B cell (primary cell): ENCODE measurements around the gene CREBBP. TPM values are rescaled to one million over a fixed set of nuclear protein-coding genes. Genes with fewer than 3 reads are reported as not detected.

Experiments
- ATAC-seq: fragments of 200-7000 bp; cut with Tn5 transposase; one replicate; pipeline ENCODE4 v1.10.0; 2021; ENCODE audit warnings: low read depth, mild to moderate bottlenecking, moderate number of reproducible peaks, moderate library complexity
- CTCF ChIA-PET: fragments of 350-600 bp; sonication (Branson Sonifier 250); formaldehyde crosslinking; loops from one replicate; lab custom pipeline; 2021; ENCODE audit warnings: antibody characterized with exemption, inconsistent platforms; lab: Charles Lee
- POLR2A ChIA-PET: fragments of 350-600 bp; sonication (Branson Sonifier 250); formaldehyde crosslinking; loops from one replicate; lab custom pipeline; 2021; ENCODE audit warnings: antibody characterized with exemption; lab: Charles Lee
- DNase-seq: peaks from one replicate; pipeline ENCODE4 v3.0.0; 2013
- H2AFZ ChIP-seq: 2 replicates; pipeline ENCODE4 v1.6.1; 2012; ENCODE audit warnings: mild to moderate bottlenecking, low read depth, low read length; ENCODE audit not compliant: insufficient read depth, poor library complexity, severe bottlenecking
- H3K27ac ChIP-seq, 2 donors: 1 replicate in 1 of 2; 2 replicates in 1 of 2; pipeline ENCODE4 v1.5.1; 2012 to 2013; ENCODE audit warnings: low read length in 2 of 2, mild to moderate bottlenecking in 2 of 2, moderate library complexity in 1 of 2
- H3K27me3 ChIP-seq, 4 experiments: fragments of 200-600 bp in 1 of 4; sonication (generic) in 1 of 4; replicated peaks in 1 of 4; 1 replicate in 2 of 4; 2 replicates in 2 of 4; pipeline versions ENCODE4 v1.6.1 to v1.7.0; 2013 to 2016; ENCODE audit warnings: low read length in 3 of 4, mild to moderate bottlenecking in 2 of 4, mixed read lengths in 1 of 4, moderate library complexity in 1 of 4; ENCODE audit not compliant: insufficient read depth in 4 of 4, control insufficient read depth in 3 of 4; ENCODE audit errors: control extremely low read depth in 1 of 4
- H3K36me3 ChIP-seq, 2 experiments: replicated peaks in 1 of 2; 1 replicate in 1 of 2; 2 replicates in 1 of 2; pipeline versions ENCODE4 v1.6.1 to v1.7.1; 2013; ENCODE audit warnings: low read length in 1 of 2; ENCODE audit not compliant: insufficient read depth in 2 of 2, control insufficient read depth in 1 of 2; ENCODE audit errors: control extremely low read depth in 1 of 2, extremely low read depth in 1 of 2
- H3K4me1 ChIP-seq, 2 donors: fragments of 200-600 bp in 1 of 2; sonication (generic) in 1 of 2; 1 replicate in 1 of 2; 2 replicates in 1 of 2; pipeline versions ENCODE4 v1.5.1 to v1.6.1; 2013 to 2017; ENCODE audit warnings: low read length in 2 of 2; ENCODE audit not compliant: control insufficient read depth in 2 of 2, insufficient read depth in 2 of 2
- H3K4me2 ChIP-seq: replicated peaks from 2 replicates; pipeline ENCODE3; 2012; ENCODE audit warnings: mild to moderate bottlenecking, low read depth, low read length; ENCODE audit not compliant: poor library complexity, severe bottlenecking
- H3K4me3 ChIP-seq, 5 experiments: fragments of 200-600 bp in 1 of 5; sonication (generic) in 1 of 5; 1 replicate in 3 of 5; 2 replicates in 2 of 5; pipeline versions ENCODE4 v1.5.1 to v1.7.0; 2011 to 2016; ENCODE audit warnings: low read length in 4 of 5, mild to moderate bottlenecking in 4 of 5, low read depth in 2 of 5, control low read depth in 1 of 5, moderate library complexity in 1 of 5; ENCODE audit not compliant: insufficient read depth in 1 of 5; ENCODE audit errors: control extremely low read depth in 1 of 5, extremely low read depth in 1 of 5
- H3K79me2 ChIP-seq: fragments of 200-600 bp; sonication (generic); one replicate; pipeline ENCODE4 v1.6.0; 2016; ENCODE audit warnings: low read length; ENCODE audit not compliant: control insufficient read depth, insufficient read depth
- H3K9ac ChIP-seq: fragments of 200-600 bp; sonication (generic); 2 replicates; pipeline ENCODE4 v1.6.1; 2017; ENCODE audit warnings: mild to moderate bottlenecking, low read length, moderate library complexity
- H3K9me3 ChIP-seq, 3 donors: one replicate each; pipeline versions ENCODE4 v1.6.1 to v1.7.1; 2013; ENCODE audit warnings: low read length in 2 of 3; ENCODE audit not compliant: control insufficient read depth in 2 of 3, insufficient read depth in 1 of 3; ENCODE audit errors: control extremely low read depth in 1 of 3
- H4K20me1 ChIP-seq: 2 replicates; pipeline ENCODE4 v1.6.0; 2012; ENCODE audit warnings: mild to moderate bottlenecking, low read length; ENCODE audit not compliant: insufficient read depth, control insufficient read depth, poor library complexity, severe bottlenecking
- H3K27ac Mint-ChIP-seq: one replicate; pipeline ENCODE4 v1.8.0; 2021; ENCODE audit warnings: mixed read lengths
- H3K27me3 Mint-ChIP-seq: one replicate; pipeline ENCODE4 v1.8.0; 2021; ENCODE audit warnings: mixed read lengths
- H3K4me1 Mint-ChIP-seq: one replicate; pipeline ENCODE4 v1.8.0; 2021; ENCODE audit warnings: mixed read lengths
- H3K4me3 Mint-ChIP-seq: one replicate; pipeline ENCODE4 v1.8.0; 2021; ENCODE audit warnings: mixed read lengths
- H3K9me3 Mint-ChIP-seq: one replicate; pipeline ENCODE4 v1.8.0; 2022; ENCODE audit warnings: mixed read lengths; ENCODE audit not compliant: insufficient read depth
- EZH2 ChIP-seq: IDR thresholded peaks from 2 replicates; pipeline ENCODE4 v1.6.1; 2012; ENCODE audit warnings: borderline replicate concordance, low read depth, mild to moderate bottlenecking, moderate library complexity, low read length; ENCODE audit not compliant: insufficient read depth, poor library complexity, severe bottlenecking
- WGBS: methylation state at CpG from one replicate; pipeline ENCODE4 v1.1.5; 2013; ENCODE audit warnings: missing lambda C conversion rate; ENCODE audit not compliant: insufficient coverage; 5-methylcytosine and 5-hydroxymethylcytosine counted together
- intact Hi-C: fragments of 100-400 bp; cut with micrococcal nuclease; formaldehyde crosslinking; loops from one replicate; pipeline ENCODE4 v1.10.0; 2022
- polyA plus RNA-seq: library from polyadenylated mRNA; depleted of rRNA; stranded (reverse); fragments of >200 nt; gene quantifications from 2 replicates; pipeline ENCODE4 v1.2.3, GENCODE V29; 2012
- total RNA-seq, 2 donors: library from RNA; stranded (reverse); fragments of 120-200 nt in 1 of 2; gene quantifications; 1 replicate in 1 of 2; 2 replicates in 1 of 2; pipeline versions ENCODE4 v1.2.3 to v1.2.4, GENCODE V29; 2013 to 2022
- TF ChIP-seq, protein P1 (sequence below): fragments of 200-600 bp; IDR thresholded peaks from one replicate; pipeline ENCODE4 v1.8.0; 2022; ENCODE audit warnings: antibody characterized with exemption, mild to moderate bottlenecking

The CREBBP gene
- total and polyA plus RNA-seq, 2 donors (not counting 1 experiment from before 2014, with no cell fraction given), result 27.6 to 206 TPM

GRCh38 chr16:3756113-3756512 lies 124.4 kb downstream of the CREBBP start:
- H3K9me3 Mint-ChIP-seq, result no peaks in the 10 kb centered on the region
- WGBS, result 98% methylated on average over 8 of the region's 9 CpGs
- Histone ChIP-seq H3K79me2 (peaks cover 40% of the 10 kb centered on the region), H4K20me1 (peaks cover 63% of the 10 kb centered on the region), H3K9ac (no peak overlapping the region), H3K4me2 (no peak overlapping the region), H3K9me3 (no peaks in the 10 kb centered on the region), H3K4me1 (no peaks in the 10 kb centered on the region), H3K36me3 (peaks cover 4 to 90% of the 10 kb centered on the region in 2 experiments), H3K27ac (no peak overlapping the region), H3K4me3 (no peak overlapping the region), H2AFZ (no peak overlapping the region), H3K27me3 (no peaks in the 10 kb centered on the region)
- DNase-seq, result no peak
- ChIA-PET CTCF (no interaction called here), POLR2A (no interaction called here)
- H3K4me3 Mint-ChIP-seq, result no peak overlapping the region
- H3K27me3 Mint-ChIP-seq, result no peaks in the 10 kb centered on the region
- no peaks in the 10 kb centered on the region for H3K4me1 Mint-ChIP-seq
- H3K27ac Mint-ChIP-seq, result no peak overlapping the region
- TF ChIP-seq, protein P1, sequence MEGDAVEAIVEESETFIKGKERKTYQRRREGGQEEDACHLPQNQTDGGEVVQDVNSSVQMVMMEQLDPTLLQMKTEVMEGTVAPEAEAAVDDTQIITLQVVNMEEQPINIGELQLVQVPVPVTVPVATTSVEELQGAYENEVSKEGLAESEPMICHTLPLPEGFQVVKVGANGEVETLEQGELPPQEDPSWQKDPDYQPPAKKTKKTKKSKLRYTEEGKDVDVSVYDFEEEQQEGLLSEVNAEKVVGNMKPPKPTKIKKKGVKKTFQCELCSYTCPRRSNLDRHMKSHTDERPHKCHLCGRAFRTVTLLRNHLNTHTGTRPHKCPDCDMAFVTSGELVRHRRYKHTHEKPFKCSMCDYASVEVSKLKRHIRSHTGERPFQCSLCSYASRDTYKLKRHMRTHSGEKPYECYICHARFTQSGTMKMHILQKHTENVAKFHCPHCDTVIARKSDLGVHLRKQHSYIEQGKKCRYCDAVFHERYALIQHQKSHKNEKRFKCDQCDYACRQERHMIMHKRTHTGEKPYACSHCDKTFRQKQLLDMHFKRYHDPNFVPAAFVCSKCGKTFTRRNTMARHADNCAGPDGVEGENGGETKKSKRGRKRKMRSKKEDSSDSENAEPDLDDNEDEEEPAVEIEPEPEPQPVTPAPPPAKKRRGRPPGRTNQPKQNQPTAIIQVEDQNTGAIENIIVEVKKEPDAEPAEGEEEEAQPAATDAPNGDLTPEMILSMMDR, result no peak
- TF ChIP-seq EZH2, result no peak
- intact Hi-C loops, result no loop called here
- no peak for ATAC-seq

DNA sequence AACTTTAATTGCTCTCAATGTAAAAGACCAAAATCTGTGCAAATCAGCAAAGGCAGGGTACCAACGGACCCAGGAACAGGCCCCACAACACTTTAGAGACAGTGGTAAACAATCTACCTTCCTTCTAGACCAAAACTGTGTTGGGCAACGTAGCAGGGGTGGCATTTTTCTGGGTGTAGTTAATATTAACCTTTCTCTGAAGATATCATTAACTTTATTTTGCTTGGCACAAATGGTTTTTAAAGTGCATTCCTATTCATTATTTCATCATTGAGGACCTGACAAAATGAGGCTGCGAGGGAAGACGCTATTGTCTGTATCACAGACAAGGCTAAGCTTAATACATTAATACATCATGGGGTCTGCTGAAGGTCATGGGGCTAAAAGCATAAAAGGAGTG lies 125.3 kb downstream of the CREBBP start:
- Histone ChIP-seq H3K4me3 (no peak overlapping the region), H3K9ac (no peak overlapping the region), H3K9me3 (no peaks in the 10 kb centered on the region), H3K4me2 (no peak overlapping the region), H4K20me1 (peaks cover 63% of the 10 kb centered on the region), H2AFZ (no peak overlapping the region), H3K27me3 (no peaks in the 10 kb centered on the region), H3K4me1 (no peaks in the 10 kb centered on the region), H3K36me3 (peaks cover 4 to 90% of the 10 kb centered on the region in 2 experiments), H3K27ac (no peak overlapping the region), H3K79me2 (peaks cover 41% of the 10 kb centered on the region)
- Mint-ChIP-seq H3K27ac (no peak overlapping the region), H3K4me3 (no peak overlapping the region), H3K9me3 (no peaks in the 10 kb centered on the region), H3K4me1 (no peaks in the 10 kb centered on the region), H3K27me3 (no peaks in the 10 kb centered on the region)
- DNase-seq, result no peak
- intact Hi-C loops, result no loop called here
- TF ChIP-seq, protein P1, result no peak
- TF ChIP-seq EZH2, result no peak
- ATAC-seq, result no peak
- POLR2A ChIA-PET, result no interaction called here
- CTCF ChIA-PET, result no interaction called here
- WGBS, result no CpG with 5 or more reads among the region's 4 CpGs
